ENCODE results near the gene LHFPL2. TPM values are rescaled to one million over a fixed set of nuclear protein-coding genes. Genes with fewer than 3 reads are reported as not detected.
A peak's percentile ranks its signal among the peaks of the same experiment; 100 is the strongest.

LHFPL2 gene
- total and polyA plus RNA-seq, 9 of the 15 experiments (the other 6 are each of a cell fraction or from before 2014, with no cell fraction given), result 1.0 to 6.6 (median 4.6) TPM

DNA sequence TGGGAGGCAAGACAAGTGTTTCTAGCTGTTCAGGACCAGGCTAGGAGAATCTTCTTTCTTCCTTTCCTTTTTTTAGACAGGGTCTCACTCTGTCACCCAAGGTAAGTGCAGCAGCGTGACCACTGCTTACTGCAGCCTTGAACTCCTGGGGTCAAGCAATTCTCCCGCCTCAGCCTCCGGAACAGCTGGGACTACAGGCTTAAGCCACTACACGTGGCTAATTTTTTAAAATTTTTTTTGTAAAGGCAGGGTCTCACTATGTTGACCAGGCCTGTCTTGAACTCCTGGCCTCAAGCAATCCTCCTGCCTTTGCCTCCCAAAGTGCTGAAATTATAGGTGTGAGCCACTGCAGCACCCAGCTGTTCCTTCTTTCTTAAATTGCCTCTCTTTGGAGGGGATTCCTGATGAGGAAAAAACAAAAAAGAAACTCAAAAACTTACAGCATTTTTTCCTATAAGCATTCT lies 53.1 kb downstream of the LHFPL2 start (continued):
- TF ChIP-seq, protein P1, sequence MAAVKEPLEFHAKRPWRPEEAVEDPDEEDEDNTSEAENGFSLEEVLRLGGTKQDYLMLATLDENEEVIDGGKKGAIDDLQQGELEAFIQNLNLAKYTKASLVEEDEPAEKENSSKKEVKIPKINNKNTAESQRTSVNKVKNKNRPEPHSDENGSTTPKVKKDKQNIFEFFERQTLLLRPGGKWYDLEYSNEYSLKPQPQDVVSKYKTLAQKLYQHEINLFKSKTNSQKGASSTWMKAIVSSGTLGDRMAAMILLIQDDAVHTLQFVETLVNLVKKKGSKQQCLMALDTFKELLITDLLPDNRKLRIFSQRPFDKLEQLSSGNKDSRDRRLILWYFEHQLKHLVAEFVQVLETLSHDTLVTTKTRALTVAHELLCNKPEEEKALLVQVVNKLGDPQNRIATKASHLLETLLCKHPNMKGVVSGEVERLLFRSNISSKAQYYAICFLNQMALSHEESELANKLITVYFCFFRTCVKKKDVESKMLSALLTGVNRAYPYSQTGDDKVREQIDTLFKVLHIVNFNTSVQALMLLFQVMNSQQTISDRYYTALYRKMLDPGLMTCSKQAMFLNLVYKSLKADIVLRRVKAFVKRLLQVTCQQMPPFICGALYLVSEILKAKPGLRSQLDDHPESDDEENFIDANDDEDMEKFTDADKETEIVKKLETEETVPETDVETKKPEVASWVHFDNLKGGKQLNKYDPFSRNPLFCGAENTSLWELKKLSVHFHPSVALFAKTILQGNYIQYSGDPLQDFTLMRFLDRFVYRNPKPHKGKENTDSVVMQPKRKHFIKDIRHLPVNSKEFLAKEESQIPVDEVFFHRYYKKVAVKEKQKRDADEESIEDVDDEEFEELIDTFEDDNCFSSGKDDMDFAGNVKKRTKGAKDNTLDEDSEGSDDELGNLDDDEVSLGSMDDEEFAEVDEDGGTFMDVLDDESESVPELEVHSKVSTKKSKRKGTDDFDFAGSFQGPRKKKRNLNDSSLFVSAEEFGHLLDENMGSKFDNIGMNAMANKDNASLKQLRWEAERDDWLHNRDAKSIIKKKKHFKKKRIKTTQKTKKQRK (IDR thresholded peaks at IDR 0.05; ENCODE audit: borderline replicate concordance, low read depth, low read length), result no peak
- TF ChIP-seq HMG20B (CRISPR knock-in tag; IDR thresholded peaks at IDR 0.05), result no peak
- no peak for TF ChIP-seq MYNN (IDR thresholded peaks at IDR 0.05)
- no peak for TF ChIP-seq MYNN (CRISPR knock-in tag; IDR thresholded peaks at IDR 0.05)
- no peak for TF ChIP-seq ZNF668 (CRISPR knock-in tag; IDR thresholded peaks at IDR 0.05)
- no peak for TF ChIP-seq TARDBP (IDR thresholded peaks at IDR 0.05)
- no peak for TF ChIP-seq HNRNPK (IDR thresholded peaks at IDR 0.05; ENCODE audit: low read depth, low read length, poor library complexity, severe bottlenecking)
- no peak for TF ChIP-seq ZBTB7A (IDR thresholded peaks at IDR 0.05; ENCODE audit: borderline replicate concordance, control insufficient read depth, low read depth, low read length)
- TF ChIP-seq CREBBP (IDR thresholded peaks at IDR 0.05; ENCODE audit: low read depth, low read length), result no peak
- TF ChIP-seq, protein P2, sequence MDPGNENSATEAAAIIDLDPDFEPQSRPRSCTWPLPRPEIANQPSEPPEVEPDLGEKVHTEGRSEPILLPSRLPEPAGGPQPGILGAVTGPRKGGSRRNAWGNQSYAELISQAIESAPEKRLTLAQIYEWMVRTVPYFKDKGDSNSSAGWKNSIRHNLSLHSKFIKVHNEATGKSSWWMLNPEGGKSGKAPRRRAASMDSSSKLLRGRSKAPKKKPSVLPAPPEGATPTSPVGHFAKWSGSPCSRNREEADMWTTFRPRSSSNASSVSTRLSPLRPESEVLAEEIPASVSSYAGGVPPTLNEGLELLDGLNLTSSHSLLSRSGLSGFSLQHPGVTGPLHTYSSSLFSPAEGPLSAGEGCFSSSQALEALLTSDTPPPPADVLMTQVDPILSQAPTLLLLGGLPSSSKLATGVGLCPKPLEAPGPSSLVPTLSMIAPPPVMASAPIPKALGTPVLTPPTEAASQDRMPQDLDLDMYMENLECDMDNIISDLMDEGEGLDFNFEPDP (CRISPR knock-in tag; IDR thresholded peaks at IDR 0.05), result no peak
- TF ChIP-seq ZNF174 (CRISPR knock-in tag; IDR thresholded peaks at IDR 0.05), result no peak
- TF ChIP-seq ARID1B (IDR thresholded peaks at IDR 0.05), result 0 out of 2 replicates have a peak, but pooled peaks have one; percentile 3
- no peak for TF ChIP-seq RAD21 (CRISPR knock-in tag; conservative IDR thresholded peaks at IDR 0.05 in 1 of 2, IDR thresholded peaks at IDR 0.05 in 1 of 2)
- TF ChIP-seq, protein P3, sequence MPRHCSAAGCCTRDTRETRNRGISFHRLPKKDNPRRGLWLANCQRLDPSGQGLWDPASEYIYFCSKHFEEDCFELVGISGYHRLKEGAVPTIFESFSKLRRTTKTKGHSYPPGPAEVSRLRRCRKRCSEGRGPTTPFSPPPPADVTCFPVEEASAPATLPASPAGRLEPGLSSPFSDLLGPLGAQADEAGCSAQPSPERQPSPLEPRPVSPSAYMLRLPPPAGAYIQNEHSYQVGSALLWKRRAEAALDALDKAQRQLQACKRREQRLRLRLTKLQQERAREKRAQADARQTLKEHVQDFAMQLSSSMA (CRISPR knock-in tag; IDR thresholded peaks at IDR 0.05), result no peak
- no peak for TF ChIP-seq KDM2B (CRISPR knock-in tag; IDR thresholded peaks at IDR 0.05)
- no peak for TF ChIP-seq CTBP1 (IDR thresholded peaks at IDR 0.05; ENCODE audit: borderline replicate concordance)
- TF ChIP-seq DIDO1 (tag; IDR thresholded peaks at IDR 0.05; ENCODE audit: low read depth), result 0 out of 2 replicates have a peak, but pooled peaks have one; percentile 1
- no peak for TF ChIP-seq BCOR (IDR thresholded peaks at IDR 0.05)
- no peak for TF ChIP-seq ZNF165 (CRISPR knock-in tag; IDR thresholded peaks at IDR 0.05; ENCODE audit: borderline replicate concordance)
- TF ChIP-seq, protein P4, sequence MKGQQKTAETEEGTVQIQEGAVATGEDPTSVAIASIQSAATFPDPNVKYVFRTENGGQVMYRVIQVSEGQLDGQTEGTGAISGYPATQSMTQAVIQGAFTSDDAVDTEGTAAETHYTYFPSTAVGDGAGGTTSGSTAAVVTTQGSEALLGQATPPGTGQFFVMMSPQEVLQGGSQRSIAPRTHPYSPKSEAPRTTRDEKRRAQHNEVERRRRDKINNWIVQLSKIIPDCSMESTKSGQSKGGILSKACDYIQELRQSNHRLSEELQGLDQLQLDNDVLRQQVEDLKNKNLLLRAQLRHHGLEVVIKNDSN (CRISPR knock-in tag; IDR thresholded peaks at IDR 0.05), result no peak
- no peak for TF ChIP-seq NFE2 (IDR thresholded peaks at IDR 0.05; ENCODE audit: low read depth)
- TF ChIP-seq, protein P5, sequence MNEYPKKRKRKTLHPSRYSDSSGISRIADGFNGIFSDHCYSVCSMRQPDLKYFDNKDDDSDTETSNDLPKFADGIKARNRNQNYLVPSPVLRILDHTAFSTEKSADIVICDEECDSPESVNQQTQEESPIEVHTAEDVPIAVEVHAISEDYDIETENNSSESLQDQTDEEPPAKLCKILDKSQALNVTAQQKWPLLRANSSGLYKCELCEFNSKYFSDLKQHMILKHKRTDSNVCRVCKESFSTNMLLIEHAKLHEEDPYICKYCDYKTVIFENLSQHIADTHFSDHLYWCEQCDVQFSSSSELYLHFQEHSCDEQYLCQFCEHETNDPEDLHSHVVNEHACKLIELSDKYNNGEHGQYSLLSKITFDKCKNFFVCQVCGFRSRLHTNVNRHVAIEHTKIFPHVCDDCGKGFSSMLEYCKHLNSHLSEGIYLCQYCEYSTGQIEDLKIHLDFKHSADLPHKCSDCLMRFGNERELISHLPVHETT (CRISPR knock-in tag; conservative IDR thresholded peaks at IDR 0.05 in 1 of 2, IDR thresholded peaks at IDR 0.05 in 1 of 2), result 0 out of 4 replicates have a peak, but pooled peaks of 1 of the 2 experiments have one; percentile 11
- no peak for TF ChIP-seq ZNF239 (CRISPR knock-in tag; IDR thresholded peaks at IDR 0.05)

Data from K562 (cell line).